D341Med (cell line): ENCODE data around the gene ZNF648.
"Not testable (repeated sequence)": the region's sequence is repeated elsewhere in the genome, so short reads cannot be mapped to it uniquely, and the experiment has no call there.

ENCODE experiments used
- DNase-seq: peaks from one replicate; pipeline ENCODE4 v3.0.0; 2012; ENCODE audit warnings: low spot score

The ZNF648 gene

DNA sequence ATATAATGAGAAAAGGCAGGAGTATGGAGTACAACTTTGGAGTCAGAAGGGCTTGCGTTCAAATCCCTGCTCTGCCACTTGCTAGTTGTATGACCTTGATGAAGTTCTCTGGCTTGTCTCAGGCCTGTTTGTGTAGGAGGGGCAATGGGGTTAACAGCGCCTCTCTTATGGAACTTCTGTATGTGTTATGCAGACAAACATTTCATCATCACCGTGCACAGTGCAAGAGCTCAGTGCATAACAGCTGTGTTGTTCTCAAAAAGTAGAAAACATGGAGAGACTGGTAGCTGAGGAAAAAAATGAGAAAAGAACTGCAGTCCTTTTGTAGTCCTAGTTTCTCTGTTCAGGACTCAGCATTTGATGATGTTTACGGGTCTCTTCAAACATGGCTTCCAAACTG, 10.4 kb upstream of the ZNF648 start:
- DNase-seq, result no peak

DNA sequence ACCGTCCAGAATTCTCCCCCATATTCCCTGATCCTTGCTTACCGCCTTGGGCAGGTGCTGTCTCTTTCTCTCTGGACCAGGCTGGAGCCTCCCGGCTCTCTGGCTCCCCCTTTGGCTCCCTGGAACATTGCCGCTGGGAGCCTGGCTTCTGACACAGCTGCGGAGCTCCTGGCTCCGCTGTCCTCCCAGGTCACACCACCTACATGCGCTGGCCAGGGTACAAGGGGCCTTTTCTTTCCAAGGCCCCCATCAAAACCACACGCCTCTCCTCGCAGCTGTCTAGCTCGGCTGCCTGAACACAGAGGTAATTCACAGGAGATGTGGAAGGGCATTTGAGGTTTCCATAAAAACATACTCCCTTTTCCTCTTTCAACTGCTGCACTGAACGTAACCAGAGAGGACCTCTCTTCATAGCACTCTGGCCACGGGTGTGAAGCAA, 7.5 kb upstream of the ZNF648 start:
- peak; percentile 94 for DNase-seq

DNA sequence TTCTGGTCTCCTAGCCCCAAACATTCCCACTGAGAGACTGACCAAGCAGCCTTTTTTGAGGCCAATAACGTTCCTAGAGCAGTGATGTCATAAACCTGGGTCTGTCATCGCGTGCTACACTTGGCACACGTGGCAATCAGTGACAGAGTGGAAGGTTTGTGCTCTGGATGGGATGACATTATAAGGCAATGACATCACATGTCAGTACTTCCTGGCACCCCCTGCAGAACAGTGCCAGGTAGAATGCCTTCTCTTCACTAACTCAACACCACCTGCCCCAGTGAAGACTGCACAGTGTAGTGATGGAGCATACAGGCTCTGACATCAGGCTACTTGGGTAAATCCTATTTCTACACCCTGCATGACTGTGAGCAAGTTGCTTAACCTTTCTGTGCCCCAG, 5.4 kb upstream of the ZNF648 start:
- no peak for DNase-seq

- DNase-seq, result no peak
Observed at GRCh38 chr1:182065126-182065845, 3.8 kb upstream of the ZNF648 start.

GRCh38 chr1:182064611-182065010, 3.1 kb upstream of the ZNF648 start:
- DNase-seq, result no peak

DNA sequence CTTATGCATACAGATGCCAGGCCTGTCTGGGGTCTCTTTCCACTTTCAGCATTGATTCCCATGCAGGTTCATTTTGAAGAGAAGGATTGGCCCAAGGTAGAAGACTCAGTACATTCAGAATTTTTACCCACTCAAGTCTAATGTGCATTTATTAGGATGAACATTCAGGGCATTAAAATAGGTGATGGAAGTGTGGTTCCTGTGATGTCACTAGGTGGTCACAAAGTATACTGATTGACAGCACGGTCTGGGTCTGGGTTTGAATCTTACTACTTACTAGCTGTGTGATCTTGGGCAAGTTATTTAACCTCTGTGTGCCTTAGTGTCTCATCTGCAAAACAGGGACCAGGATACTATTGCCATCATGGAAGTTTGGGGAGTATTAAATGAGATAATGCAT, 711 bp upstream of the ZNF648 start:
- DNase-seq, result no peak

DNA sequence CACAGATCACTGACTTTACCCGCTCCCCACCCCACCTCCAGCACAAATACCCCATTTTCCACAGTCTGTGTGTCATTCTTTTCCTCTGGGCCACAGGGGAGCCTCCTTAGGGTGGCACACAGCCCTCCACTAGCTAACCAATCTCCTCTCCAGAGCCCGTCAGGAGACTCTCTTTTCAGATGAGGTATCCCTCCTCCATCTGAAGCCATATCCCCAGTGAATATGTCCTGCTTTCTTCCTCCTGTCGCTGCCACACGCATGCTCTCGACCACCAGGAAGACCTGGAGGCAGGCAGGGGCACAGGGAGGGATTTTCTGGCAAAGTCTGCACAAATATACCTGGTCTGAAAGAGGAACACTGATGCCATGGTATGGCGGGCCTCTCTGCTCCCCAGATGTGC, 635 bp downstream of the ZNF648 start:
- DNase-seq, result no peak

DNA sequence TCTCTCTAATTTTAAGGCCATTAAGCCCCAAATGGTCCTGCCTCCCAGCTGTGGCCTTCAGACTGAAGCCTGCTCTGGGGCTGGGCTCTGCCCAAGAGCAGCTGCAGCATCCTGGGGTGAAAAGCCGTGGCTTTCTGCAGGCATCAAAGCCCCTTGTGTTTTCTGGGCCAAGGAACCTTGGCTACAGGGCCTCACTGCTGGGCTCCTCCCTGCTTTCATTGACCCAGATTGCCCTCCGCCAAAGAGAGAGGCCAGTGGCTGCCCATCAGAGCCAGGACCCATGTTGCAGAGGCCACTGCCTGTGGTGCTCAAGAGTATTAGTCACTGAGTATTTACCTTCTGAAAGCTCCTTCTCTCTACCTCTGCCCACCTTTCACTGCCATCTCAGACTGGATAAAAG, 1.6 kb downstream of the ZNF648 start:
- no peak for DNase-seq

DNA sequence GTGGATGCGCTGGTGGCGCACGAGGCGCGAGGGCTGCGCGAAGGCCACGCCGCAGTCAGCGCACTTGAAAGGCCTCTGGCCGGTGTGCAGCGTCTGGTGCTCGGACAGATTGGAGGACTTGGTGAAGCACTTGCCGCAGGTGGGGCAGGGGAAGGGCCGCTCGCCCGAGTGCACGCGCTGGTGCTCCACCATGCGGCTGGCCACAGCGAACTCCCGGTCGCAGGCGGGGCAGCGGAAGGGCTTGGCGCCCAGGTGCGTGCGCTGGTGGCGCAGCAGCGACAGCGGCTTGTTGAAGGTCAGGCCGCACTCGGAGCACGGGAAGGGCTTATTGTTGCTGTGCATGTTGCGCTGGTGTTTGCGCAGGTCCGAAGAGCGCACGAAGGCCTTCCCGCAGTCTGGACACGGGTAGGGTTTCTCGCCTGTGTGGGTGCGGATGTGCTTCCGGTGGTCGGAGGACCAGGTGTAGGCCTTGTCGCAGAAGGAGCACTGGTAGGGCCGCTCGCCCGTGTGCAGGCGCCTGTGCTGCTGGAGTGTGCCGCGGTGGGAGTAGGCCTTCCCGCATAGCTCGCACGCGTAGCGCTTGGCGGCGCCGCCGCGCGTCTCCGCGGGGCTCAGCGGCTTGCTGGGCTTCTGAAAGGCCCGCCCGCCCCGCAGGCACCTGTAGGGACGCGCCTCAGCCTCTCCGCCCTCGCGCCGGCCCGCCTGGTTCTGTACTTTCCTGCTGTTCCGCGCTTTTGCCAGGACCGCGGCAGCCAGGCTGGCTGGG, 4.7 kb downstream of the ZNF648 start:
- DNase-seq, result no peak

- peak; percentile 58 for DNase-seq
Observed at GRCh38 chr1:182054698-182055326, 6.7 kb downstream of the ZNF648 start.

DNA sequence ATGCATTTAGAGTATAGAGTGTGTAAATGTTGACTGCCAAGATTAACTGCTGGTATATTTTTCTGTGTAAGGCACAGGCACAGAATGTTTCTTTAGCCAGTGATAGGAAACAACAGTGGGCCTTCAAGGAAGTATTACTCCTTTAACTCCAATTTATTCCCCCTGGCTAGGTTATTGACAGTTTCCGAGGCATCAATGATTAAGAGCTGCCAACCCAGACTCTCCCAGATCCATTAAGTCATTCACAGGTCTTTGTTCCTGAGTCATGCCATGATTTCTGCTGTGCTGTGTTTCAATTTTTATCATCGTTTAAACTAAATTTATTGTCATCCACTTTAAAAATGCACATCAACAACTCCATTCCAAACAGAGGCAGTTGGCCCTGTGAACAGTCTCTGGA, 9.2 kb downstream of the ZNF648 start:
- DNase-seq, result no peak

DNA sequence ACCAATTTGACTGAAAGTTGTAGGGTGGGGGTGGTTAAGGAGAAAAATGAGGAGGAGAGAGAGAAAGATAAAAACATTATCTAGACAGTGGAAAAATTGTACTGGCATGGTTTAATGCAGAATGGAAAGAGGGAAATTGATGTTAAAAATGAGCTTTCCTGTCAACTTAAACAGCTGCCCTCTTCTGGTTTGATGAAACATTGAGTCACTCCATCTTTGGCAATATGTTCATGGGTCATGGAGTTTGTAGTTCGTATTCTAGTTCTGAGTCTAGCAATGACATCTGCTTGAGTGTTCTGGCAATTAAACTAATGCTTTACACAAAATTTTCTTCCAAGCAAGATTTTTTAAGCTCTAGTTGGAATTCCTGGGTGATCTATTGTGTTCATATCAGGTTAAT, 9.6 kb downstream of the ZNF648 start:
- DNase-seq, result no peak

DNA sequence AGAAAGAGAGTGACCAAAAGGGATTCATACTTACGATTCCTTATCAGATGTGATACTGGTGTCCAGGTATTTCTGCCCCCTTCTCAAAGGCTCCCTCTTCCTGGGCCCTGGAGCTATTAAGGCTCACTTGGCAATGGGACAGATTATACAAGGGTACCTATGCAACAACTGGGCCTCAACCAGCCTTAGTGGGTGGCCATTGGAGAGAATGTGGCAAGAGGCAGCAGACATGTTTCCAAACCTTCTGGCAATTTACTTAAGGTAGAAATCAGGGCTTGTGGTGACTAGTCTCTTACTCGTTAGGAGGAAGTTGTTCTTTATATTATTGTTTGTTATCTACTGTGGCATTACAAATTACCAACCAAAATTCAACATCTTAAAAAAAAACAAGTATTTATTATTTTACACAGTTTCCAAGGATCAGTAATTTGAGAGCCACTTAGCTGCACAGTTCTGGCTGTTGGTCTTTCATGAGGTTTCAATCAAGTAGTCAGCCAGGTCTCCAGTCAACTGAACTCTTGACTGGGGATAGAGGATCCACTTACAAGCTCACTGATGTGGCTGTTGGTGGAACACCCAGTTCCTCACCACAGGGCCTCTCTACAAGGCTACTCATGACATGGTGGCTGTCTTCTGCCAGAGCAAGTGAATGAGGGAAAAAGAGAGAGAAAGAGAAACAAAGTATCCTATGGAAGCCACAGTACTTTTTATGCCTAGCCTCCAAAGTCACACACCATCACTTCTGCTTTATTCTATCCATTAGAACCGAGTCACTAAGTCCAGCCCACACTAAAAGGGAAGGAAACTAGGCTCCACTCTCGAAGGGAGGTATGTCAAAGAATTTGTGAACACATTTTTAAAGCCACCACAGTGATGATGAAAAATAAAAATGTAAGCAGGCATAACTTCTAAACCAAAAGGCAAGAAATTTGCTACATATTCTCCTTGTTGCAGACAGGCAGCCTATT, 10.7 kb downstream of the ZNF648 start:
- DNase-seq, result no peak

DNA sequence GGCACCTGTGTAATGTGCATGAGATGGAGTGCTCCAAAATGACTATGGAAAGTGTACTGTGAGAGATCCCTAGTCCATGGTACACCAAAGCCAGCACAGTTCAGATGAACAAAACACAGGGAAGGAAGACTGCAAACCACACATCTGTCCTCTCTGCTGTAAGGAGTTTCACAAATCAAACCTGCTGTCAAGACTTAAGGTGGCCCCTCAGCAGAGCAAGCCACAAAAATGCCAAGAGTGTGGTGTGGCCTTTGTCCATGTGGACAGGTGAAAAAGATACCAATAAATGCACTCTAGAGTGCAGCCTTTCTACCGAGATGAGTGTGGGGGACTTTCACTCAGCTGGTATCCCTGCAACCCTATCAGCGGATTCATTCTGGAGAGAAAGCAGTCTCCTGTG, 12.9 kb downstream of the ZNF648 start:
- DNase-seq, result no peak

GRCh38 chr1:182046763-182047162, 14.7 kb downstream of the ZNF648 start:
- no peak for DNase-seq

DNA sequence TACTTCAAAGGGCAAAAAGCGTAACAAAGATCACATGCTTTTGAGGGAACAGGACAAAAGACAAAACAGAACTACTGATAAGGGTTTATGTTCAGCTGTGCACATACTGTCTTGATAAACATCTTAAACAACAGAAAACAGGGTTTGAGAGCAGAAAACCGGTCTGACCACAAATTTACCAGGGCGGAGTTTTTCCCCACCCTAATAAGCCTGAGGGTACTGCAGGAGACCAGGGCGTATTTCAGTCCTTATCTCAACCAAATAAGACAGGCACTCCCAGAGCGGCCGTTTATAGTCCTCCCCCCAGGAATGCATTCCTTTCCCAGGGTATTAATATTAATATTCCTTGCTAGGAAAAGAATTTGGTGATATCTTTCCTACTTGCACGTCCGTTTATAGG, 16.0 kb downstream of the ZNF648 start:
- not testable (repeated sequence) for DNase-seq

- DNase-seq, result no peak
Observed at GRCh38 chr1:182041615-182042014, 19.9 kb downstream of the ZNF648 start.

GRCh38 chr1:182038220-182038619, 23.3 kb downstream of the ZNF648 start:
- no peak for DNase-seq

GRCh38 chr1:182035097-182035770, 26.3 kb downstream of the ZNF648 start:
- no peak for DNase-seq

DNA sequence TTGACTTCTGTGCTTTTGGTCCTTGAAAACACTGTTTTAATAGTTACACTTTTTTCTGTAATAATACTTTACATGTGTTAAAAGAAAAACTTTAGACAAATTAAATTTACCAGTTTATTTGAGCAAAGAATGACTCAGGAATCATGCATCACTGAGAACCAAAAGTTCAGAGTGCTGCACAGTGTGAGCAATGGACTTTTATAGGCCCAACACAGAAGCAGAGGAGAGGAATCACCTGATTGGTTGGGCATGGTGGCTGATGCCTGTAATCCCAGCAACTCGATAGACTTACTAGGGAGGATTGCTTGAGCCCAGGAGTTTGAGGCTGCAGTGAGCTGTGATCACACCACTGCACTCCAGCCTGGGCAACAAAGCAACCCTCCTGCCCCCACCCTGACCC, 29.3 kb downstream of the ZNF648 start:
- no peak for DNase-seq
